Epithelial cell of esophagus (primary cell): ENCODE data around the gene CCSER1.

Experiments used
- DNase-seq: peaks from one replicate; pipeline ENCODE4 v3.0.0; 2010; ENCODE audit warnings: low read depth
- H3K4me3 ChIP-seq: 2 replicates; pipeline ENCODE4 v1.5.1; 2011; ENCODE audit warnings: mild to moderate bottlenecking, low read length, control low read depth
- TF ChIP-seq, protein P1 (sequence below): IDR thresholded peaks from 2 replicates; pipeline ENCODE4 v1.5.1; 2011; ENCODE audit warnings: low read depth, mild to moderate bottlenecking, low read length, control low read depth, inconsistent platforms; ENCODE audit not compliant: insufficient read depth; ENCODE audit errors: missing control alignments

The CCSER1 gene

DNA sequence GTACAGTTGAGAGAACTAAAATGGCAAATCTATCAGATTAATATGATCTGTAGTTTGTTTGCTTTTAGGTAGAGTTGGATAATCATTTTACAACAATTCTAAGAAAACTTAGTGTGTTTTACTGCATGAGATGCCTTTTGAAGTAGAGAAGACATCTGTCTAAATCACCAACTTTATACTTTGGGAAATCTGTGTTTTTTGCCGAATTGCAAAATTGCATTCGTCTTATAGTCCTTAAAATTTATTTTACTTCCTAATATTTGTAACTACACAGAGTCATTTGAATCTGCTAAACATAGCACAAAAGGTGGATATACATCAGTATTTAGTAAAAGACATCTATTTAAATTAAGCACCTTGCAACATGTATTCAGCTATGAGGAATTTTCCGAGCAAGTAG lies 100.0 kb downstream of the CCSER1 start:
- H3K4me3 ChIP-seq, result no peak overlapping the region
- TF ChIP-seq, protein P1, sequence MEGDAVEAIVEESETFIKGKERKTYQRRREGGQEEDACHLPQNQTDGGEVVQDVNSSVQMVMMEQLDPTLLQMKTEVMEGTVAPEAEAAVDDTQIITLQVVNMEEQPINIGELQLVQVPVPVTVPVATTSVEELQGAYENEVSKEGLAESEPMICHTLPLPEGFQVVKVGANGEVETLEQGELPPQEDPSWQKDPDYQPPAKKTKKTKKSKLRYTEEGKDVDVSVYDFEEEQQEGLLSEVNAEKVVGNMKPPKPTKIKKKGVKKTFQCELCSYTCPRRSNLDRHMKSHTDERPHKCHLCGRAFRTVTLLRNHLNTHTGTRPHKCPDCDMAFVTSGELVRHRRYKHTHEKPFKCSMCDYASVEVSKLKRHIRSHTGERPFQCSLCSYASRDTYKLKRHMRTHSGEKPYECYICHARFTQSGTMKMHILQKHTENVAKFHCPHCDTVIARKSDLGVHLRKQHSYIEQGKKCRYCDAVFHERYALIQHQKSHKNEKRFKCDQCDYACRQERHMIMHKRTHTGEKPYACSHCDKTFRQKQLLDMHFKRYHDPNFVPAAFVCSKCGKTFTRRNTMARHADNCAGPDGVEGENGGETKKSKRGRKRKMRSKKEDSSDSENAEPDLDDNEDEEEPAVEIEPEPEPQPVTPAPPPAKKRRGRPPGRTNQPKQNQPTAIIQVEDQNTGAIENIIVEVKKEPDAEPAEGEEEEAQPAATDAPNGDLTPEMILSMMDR, result no peak
- DNase-seq, result no peak

DNA sequence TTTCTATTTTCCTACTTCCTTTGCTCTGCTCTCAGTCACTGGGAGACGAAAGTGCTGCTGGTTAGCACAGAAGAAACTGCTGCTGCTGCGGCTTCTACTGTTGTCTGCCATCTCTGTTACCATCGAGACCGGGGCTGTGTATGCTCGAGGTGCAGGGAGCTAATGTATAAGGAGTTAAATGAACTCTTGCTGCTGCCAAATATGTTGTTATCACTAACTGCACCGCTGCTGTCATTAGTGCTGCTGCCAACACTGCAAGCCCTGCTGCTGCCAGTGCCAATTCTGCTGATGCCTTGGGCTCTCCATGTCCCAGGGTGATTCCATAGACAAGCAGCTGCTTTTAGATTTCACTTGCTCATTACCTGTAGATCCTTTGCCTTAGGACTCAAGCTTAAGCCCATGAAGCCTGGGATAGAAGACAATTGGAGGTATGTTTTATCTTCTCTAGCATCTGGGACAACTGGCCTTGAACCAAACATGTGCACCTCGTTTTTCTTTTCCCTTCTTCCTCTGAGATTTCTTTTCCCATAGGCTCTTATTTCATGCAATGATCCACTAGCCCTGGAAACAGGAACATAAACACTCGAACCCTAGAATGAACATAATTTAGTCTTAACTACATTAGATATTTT lies 107.8 kb downstream of the CCSER1 start:
- no peak overlapping the region for H3K4me3 ChIP-seq
- TF ChIP-seq, protein P1, result no peak
- DNase-seq, result no peak

DNA sequence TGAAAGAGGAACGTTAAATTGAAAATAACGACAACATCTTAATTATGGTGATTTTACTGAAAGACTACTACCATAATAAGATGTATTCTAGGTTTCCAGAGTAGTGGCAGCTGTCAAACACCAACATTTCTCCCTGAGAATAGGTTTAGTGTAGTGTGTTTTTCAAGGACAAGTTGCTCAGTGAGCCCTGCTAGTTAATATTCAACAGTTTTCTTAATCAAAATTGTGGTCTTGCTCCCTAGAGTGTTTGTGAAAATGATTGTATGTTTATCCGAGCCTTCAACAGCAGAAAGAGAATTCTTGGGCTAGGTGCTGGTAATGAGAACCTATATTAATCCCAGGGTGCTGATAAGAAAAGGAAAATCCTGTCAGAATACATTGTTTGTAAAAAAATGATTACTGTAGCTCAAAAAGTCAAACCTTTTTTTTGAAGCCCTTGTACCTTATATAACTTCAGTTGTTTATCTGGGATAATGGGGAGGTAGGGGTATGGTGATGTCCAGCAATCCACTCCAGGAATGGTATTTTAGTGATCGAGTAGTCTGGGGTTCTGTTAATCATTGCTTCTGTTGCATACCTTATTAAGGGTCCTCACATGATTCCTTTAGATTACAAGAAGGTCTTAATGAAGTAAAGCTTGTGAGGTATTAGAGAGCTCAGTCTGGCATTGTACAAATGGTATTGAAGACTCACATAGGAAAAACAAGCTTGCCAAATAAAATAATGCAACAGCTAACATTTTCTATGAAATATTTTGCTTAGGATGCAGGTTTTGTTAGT lies 110.7 kb downstream of the CCSER1 start:
- TF ChIP-seq, protein P1, result no peak
- no peak overlapping the region for H3K4me3 ChIP-seq
- no peak for DNase-seq

DNA sequence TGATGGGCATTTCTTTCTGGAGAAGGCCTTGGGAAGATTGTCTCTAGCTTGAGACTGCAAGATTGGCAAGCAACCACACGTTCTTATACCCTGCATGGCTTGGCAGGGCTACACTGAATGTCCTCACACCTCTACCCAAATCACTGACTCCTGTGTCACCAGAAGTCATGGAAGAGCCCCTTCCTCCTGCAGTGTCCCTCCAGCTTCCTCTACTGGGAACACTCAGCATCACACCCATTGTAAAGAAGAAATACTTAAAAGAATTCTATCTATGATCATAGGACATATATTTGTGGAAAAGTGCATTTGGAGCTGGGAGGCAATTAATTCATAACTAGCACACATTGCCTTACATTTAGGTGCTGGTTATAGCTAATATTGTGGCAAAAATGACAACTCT lies 113.1 kb downstream of the CCSER1 start:
- no peak overlapping the region for H3K4me3 ChIP-seq
- TF ChIP-seq, protein P1, result no peak
- DNase-seq, result no peak

DNA sequence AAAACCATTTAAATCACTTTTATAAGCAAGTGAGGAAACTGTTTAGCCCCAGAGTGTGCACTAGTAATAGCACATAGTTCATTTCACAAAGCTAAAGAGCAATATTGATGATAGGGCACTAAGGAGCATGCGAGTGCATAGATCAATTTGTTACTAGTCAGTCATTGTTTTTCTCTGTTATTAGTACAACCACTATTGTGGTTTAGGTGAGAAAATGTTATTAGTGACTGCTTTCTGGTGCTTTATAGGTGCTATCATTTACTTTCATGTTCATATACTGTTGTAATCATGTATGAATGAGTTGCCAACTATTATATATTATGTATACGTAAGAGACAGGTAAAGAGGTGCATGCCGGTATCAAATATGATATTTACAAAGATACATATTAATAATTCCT lies 113.8 kb downstream of the CCSER1 start:
- DNase-seq, result no peak
- TF ChIP-seq, protein P1, result no peak
- H3K4me3 ChIP-seq, result no peak overlapping the region

DNA sequence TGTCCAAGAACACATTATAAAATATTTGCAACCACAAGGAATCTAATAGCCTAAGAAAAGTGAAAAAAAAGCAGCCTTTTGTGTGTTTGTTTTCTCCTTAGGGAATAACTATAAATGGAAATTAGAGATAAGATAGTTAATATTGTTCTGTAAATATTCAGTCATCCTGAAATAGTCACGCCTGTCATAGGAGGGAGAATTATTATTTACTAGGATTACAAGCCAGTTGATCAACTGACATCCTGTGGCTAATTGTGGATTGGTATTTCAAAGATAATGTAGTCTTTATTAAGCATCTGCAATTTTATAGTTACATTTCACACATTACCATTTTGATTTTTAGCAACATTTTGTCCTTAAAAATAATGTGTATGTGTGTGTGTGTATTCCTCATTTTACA lies 118.6 kb downstream of the CCSER1 start:
- no peak overlapping the region for H3K4me3 ChIP-seq
- TF ChIP-seq, protein P1, result no peak
- DNase-seq, result no peak
